ENCODE data around the gene TMEM121. TPM values are rescaled to one million over a fixed set of nuclear protein-coding genes. Genes with fewer than 3 reads are reported as not detected.

Gene TMEM121
- total and polyA plus RNA-seq, 5 donors from 2014 or later = 1.8 to 5.8 (median 3.7) TPM

GRCh38 chr14:105489542-105490266 lies 36.7 kb upstream of the TMEM121 start:
- Mint-ChIP-seq H3K36me3 (no peaks in the 10 kb centered on the region), H3K4me3 (peak overlapping the region; percentile 89 to 99 (median 92)), H3K4me1 (peaks cover 0 to 51% (median 8%) of the 10 kb centered on the region in 4 donors), H3K27ac (peak overlapping the region; percentile 94 to 98 (median 97)), H3K27me3 (peaks cover 5% of the 10 kb centered on the region), H3K9me3 (no peaks in the 10 kb centered on the region)
- Histone ChIP-seq H3K27ac (ENCODE audit: insufficient read depth, low read length, poor library complexity, severe bottlenecking) (peak overlapping the region; percentile 100), H3K4me1 (ENCODE audit: control insufficient read depth, insufficient read depth, low read length, poor library complexity, severe bottlenecking) (peaks cover 66% of the 10 kb centered on the region), H3K4me3 (ENCODE audit: low read depth, low read length) (peak overlapping the region; percentile 24), H3K9me3 (ENCODE audit: control insufficient read depth in 2 of 2, low read length in 2 of 2) (no peaks in the 10 kb centered on the region), H3K36me3 (ENCODE audit: control insufficient read depth, insufficient read depth, low read length) (no peaks in the 10 kb centered on the region), H3K27me3 (ENCODE audit: control insufficient read depth, insufficient read depth, low read length) (no peaks in the 10 kb centered on the region)
- ATAC-seq (ENCODE audit: low read depth in 2 of 2) (peak in 1 of 2 donors; percentile 3), DNase-seq (peak; percentile 83 to 93 (median 89))

- Histone ChIP-seq H3K36me3 (ENCODE audit: control insufficient read depth, insufficient read depth, low read length) (no peaks in the 10 kb centered on the region), H3K27me3 (ENCODE audit: control insufficient read depth, insufficient read depth, low read length) (no peaks in the 10 kb centered on the region), H3K9me3 (ENCODE audit: control insufficient read depth in 2 of 2, low read length in 2 of 2) (no peaks in the 10 kb centered on the region), H3K4me1 (ENCODE audit: control insufficient read depth, insufficient read depth, low read length, poor library complexity, severe bottlenecking) (peaks cover 60% of the 10 kb centered on the region), H3K27ac (ENCODE audit: insufficient read depth, low read length, poor library complexity, severe bottlenecking) (peak overlapping the region; percentile 100), H3K4me3 (ENCODE audit: low read depth, low read length) (no peak overlapping the region)
- H3K27me3 Mint-ChIP-seq = peaks cover 5% of the 10 kb centered on the region
- no peak overlapping the region for H3K27ac Mint-ChIP-seq
- no peaks in the 10 kb centered on the region for H3K9me3 Mint-ChIP-seq
- peak overlapping the region in 2 of 4 donors; percentile 90 to 99 for H3K4me3 Mint-ChIP-seq
- ATAC-seq (ENCODE audit: low read depth in 2 of 2) (peak; percentile 0 to 1), DNase-seq (no peak)
- no peaks in the 10 kb centered on the region for H3K36me3 Mint-ChIP-seq
- peaks cover 0 to 46% (median 7%) of the 10 kb centered on the region in 4 donors for H3K4me1 Mint-ChIP-seq
Measured at GRCh38 chr14:105490267-105490571, 36.2 kb upstream of the TMEM121 start.

GRCh38 chr14:105490572-105491365 lies 35.6 kb upstream of the TMEM121 start, which contains the start of gene TEDC1:
Gene TEDC1, plus strand, starts transcription at chr14:105491246. Its CDS starts 130 bp downstream, at chr14:105491376.
- DNase-seq (peak; percentile 99 to 100 (median 100)), ATAC-seq (ENCODE audit: low read depth in 2 of 2) (peak; percentile 75 to 78)
- H3K9me3 ChIP-seq (ENCODE audit: control insufficient read depth in 2 of 2, low read length in 2 of 2) = no peaks in the 10 kb centered on the region
- no peaks in the 10 kb centered on the region for H3K36me3 ChIP-seq (ENCODE audit: control insufficient read depth, insufficient read depth, low read length)
- peak within 1 kb of the TSS; percentile 100 for H3K27ac ChIP-seq (ENCODE audit: insufficient read depth, low read length, poor library complexity, severe bottlenecking)
- Mint-ChIP-seq H3K27me3 (peaks cover 5% of the 10 kb centered on the region), H3K9me3 (no peaks in the 10 kb centered on the region), H3K36me3 (no peaks in the 10 kb centered on the region), H3K4me1 (peaks cover 0 to 41% (median 5%) of the 10 kb centered on the region in 4 donors), H3K4me3 (peak within 1 kb of the TSS; percentile 90 to 99 (median 94)), H3K27ac (peak within 1 kb of the TSS; percentile 91 to 95 (median 95))
- H3K4me3 ChIP-seq (ENCODE audit: low read depth, low read length) = no peak within 1 kb of the TSS
- peaks cover 55% of the 10 kb centered on the region for H3K4me1 ChIP-seq (ENCODE audit: control insufficient read depth, insufficient read depth, low read length, poor library complexity, severe bottlenecking)
- H3K27me3 ChIP-seq (ENCODE audit: control insufficient read depth, insufficient read depth, low read length) = no peaks in the 10 kb centered on the region

- Histone ChIP-seq H3K27ac (ENCODE audit: insufficient read depth, low read length, poor library complexity, severe bottlenecking) (peak overlapping the region; percentile 100), H3K4me1 (ENCODE audit: control insufficient read depth, insufficient read depth, low read length, poor library complexity, severe bottlenecking) (peaks cover 48% of the 10 kb centered on the region), H3K4me3 (ENCODE audit: low read depth, low read length) (no peak overlapping the region), H3K27me3 (ENCODE audit: control insufficient read depth, insufficient read depth, low read length) (no peaks in the 10 kb centered on the region), H3K9me3 (ENCODE audit: control insufficient read depth in 2 of 2, low read length in 2 of 2) (no peaks in the 10 kb centered on the region), H3K36me3 (ENCODE audit: control insufficient read depth, insufficient read depth, low read length) (no peaks in the 10 kb centered on the region)
- Mint-ChIP-seq H3K9me3 (no peaks in the 10 kb centered on the region), H3K27ac (peak overlapping the region; percentile 84 to 95 (median 91)), H3K4me1 (peaks cover 0 to 38% (median 3%) of the 10 kb centered on the region in 4 donors), H3K36me3 (no peaks in the 10 kb centered on the region), H3K4me3 (peak overlapping the region; percentile 87 to 95 (median 90)), H3K27me3 (peaks cover 5% of the 10 kb centered on the region)
- DNase-seq (peak; percentile 74 to 87 (median 80)), ATAC-seq (ENCODE audit: low read depth in 2 of 2) (peak; percentile 2)
Measured at GRCh38 chr14:105491366-105491973, 34.9 kb upstream of the TMEM121 start.

- H3K4me1 Mint-ChIP-seq = peaks cover 0 to 34% (median 3%) of the 10 kb centered on the region in 4 donors
- DNase-seq = peak in 1 of 3 donors; percentile 0
- H3K9me3 ChIP-seq (ENCODE audit: control insufficient read depth in 2 of 2, low read length in 2 of 2) = no peaks in the 10 kb centered on the region
- H3K4me3 Mint-ChIP-seq = peak overlapping the region; percentile 83 to 95 (median 88)
- H3K36me3 ChIP-seq (ENCODE audit: control insufficient read depth, insufficient read depth, low read length) = no peaks in the 10 kb centered on the region
- H3K27ac Mint-ChIP-seq = peak overlapping the region in 2 of 3 donors; percentile 84 to 85
- H3K27me3 ChIP-seq (ENCODE audit: control insufficient read depth, insufficient read depth, low read length) = no peaks in the 10 kb centered on the region
- H3K9me3 Mint-ChIP-seq = no peaks in the 10 kb centered on the region
- no peaks in the 10 kb centered on the region for H3K36me3 Mint-ChIP-seq
- no peak for ATAC-seq (ENCODE audit: low read depth in 2 of 2)
- H3K27me3 Mint-ChIP-seq = peaks cover 5% of the 10 kb centered on the region
- peaks cover 40% of the 10 kb centered on the region for H3K4me1 ChIP-seq (ENCODE audit: control insufficient read depth, insufficient read depth, low read length, poor library complexity, severe bottlenecking)
- no peak overlapping the region for H3K4me3 ChIP-seq (ENCODE audit: low read depth, low read length)
- peak overlapping the region; percentile 100 for H3K27ac ChIP-seq (ENCODE audit: insufficient read depth, low read length, poor library complexity, severe bottlenecking)
Measured at GRCh38 chr14:105492031-105492970, 34.1 kb upstream of the TMEM121 start.

GRCh38 chr14:105492971-105493871 lies 33.2 kb upstream of the TMEM121 start:
- H3K9me3 ChIP-seq (ENCODE audit: control insufficient read depth in 2 of 2, low read length in 2 of 2) = no peaks in the 10 kb centered on the region
- H3K9me3 Mint-ChIP-seq = no peaks in the 10 kb centered on the region
- H3K4me3 Mint-ChIP-seq = peak overlapping the region in 2 of 4 donors; percentile 52 to 63
- H3K4me1 Mint-ChIP-seq = peaks cover 0 to 28% (median 3%) of the 10 kb centered on the region in 4 donors
- peak overlapping the region in 1 of 3 donors; percentile 9 for H3K27ac Mint-ChIP-seq
- ATAC-seq (ENCODE audit: low read depth in 2 of 2) (no peak), DNase-seq (peak in 2 of 3 donors; percentile 1 to 3)
- H3K4me3 ChIP-seq (ENCODE audit: low read depth, low read length) = no peak overlapping the region
- H3K27me3 ChIP-seq (ENCODE audit: control insufficient read depth, insufficient read depth, low read length) = no peaks in the 10 kb centered on the region
- no peaks in the 10 kb centered on the region for H3K36me3 ChIP-seq (ENCODE audit: control insufficient read depth, insufficient read depth, low read length)
- peaks cover 5% of the 10 kb centered on the region for H3K27me3 Mint-ChIP-seq
- H3K27ac ChIP-seq (ENCODE audit: insufficient read depth, low read length, poor library complexity, severe bottlenecking) = no peak overlapping the region
- peaks cover 31% of the 10 kb centered on the region for H3K4me1 ChIP-seq (ENCODE audit: control insufficient read depth, insufficient read depth, low read length, poor library complexity, severe bottlenecking)
- H3K36me3 Mint-ChIP-seq = no peaks in the 10 kb centered on the region

Measured in CD4-positive, CD25-positive, alpha-beta regulatory T cell (primary cell).